Ureter (tissue), 1 donor: ENCODE data around the gene STK38. TPM values are rescaled to one million over a fixed set of nuclear protein-coding genes. Genes with fewer than 3 reads are reported as not detected.

Experiments
- DNase-seq: peaks from one replicate; pipeline ENCODE4 v3.0.0-alpha.2; 2020; ENCODE audit warnings: low spot score
- total RNA-seq: library from RNA; stranded (reverse); gene quantifications from one replicate; pipeline ENCODE4 v1.2.4, GENCODE V29; 2023
- donor health status: DM: yes; HTN: yes; CAD: no.

The STK38 gene
- total RNA-seq, 1 donor from 2014 or later: 47.5 TPM

DNA sequence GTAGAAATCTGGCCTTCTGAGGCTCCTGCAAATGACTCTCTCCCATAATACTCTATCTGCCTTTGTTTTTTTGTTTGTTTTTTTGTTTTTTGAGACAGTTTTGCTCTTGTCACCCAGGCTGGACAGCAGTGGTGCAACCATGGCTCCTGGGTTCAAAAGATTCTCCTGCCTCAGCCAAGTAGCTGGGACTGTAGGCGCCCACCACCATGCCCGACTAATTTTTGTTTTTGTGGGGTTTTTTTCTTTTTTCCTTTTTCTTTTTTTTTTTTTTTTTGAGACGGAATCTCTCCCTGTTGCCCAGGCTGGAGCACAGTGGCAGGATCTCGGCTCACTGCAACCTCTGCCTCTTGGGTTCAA is 16.6 kb upstream of the STK38 start:
- no peak for DNase-seq

DNA sequence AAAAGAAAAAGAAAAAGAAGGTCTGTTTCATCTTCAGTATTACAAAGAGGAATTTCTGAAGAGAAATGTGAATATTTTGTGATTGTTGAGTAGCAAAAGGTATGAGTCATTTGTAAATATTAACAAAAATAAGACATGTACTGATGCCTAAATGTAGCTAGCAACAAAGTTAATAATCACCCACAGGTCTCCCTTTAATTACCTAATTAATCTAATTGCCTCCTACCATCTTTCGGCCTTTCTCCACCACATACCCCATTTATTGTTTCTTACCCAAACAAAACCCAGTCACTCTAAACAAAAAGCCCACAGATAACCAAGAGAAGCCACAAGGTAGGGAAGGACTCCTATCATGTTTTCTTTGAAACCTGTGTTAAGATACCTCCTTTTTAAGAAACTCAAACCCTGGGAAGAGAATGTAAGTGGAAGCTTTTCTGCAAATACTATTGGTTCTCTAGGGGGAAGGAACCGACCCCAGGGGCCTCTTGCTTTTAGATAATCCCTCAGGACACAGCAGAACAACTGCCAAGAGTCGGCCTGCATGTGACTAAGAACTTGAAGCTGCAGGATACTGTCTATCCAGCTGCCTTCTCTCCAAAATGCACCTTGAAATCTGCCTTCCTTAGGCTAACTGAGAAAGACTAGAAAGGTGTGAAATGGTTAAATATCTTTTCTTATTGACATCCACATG is 16.1 kb upstream of the STK38 start:
- no peak for DNase-seq

DNA sequence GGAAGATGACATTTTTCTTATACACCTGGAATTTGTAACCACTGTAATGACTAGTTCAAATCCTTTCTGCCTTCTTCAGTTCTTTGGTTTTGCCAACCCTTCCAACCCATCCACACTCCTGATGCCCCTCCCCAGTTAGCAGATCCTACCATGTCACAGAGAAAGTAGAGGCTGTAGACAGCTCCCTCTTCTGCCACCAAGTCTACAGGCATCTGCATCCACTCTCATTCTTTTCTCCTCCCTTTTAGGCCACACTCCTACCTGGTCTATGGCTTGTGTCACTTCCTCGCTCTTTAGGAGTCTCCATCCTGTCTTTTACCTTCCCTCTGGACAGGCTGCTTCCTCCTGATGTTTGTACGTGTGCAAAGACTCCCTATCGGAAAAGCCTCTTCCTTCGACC is 13.5 kb upstream of the STK38 start:
- no peak for DNase-seq

DNA sequence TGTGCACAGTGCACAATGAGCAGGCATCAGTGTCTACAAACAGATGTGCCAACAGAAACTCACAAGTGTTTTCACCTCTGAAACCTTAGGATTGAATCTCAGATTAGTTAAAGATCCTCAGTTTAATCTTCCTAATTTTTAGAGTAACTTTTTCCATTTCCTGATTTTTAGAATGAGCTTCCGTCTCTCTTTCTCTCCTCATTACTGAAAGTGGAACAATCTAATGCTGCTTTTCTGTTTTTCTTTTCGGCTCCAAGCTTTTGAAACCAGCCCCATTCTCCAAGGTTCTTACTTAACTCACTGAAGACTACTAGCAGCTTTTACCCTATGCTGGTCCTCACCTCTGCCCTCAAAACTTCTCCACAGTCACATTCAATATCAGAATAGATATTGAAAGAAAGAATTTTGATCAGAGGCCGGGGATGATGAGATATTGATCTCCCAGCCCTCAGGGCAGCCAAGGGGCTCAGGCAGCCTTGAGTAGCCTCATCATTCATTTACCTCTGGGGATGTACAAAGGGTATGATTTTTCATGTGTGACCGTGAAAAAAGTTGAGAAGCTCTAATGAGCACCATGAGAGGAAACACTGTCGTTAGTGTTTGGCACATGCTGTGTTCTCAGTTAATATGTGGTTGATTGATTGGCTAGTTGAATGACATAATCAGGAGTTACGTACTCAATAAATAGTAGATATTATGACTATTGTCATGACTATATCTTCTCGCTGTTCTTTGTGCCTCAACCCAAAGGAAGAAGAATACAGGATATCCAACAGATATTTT is 11.9 kb upstream of the STK38 start:
- no peak for DNase-seq

DNA sequence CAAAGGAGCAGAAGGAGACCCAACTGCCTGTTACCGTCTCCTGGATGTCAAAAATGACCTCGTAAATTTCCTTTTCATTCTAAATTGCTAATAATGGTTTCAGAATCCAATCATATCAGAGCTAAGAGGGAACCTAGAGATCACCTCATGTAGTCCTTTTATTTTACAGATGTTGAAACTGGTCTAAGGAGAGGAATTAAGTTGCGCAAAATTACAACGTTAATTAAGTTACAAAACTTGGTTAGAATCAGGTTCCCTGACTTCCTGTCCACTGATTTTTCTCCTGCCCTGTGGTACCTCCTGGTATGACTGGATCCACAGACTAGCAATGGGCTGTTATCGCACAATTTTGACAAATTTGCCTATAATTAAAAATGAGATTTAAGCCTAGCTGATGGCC is 9.0 kb upstream of the STK38 start:
- no peak for DNase-seq

DNA sequence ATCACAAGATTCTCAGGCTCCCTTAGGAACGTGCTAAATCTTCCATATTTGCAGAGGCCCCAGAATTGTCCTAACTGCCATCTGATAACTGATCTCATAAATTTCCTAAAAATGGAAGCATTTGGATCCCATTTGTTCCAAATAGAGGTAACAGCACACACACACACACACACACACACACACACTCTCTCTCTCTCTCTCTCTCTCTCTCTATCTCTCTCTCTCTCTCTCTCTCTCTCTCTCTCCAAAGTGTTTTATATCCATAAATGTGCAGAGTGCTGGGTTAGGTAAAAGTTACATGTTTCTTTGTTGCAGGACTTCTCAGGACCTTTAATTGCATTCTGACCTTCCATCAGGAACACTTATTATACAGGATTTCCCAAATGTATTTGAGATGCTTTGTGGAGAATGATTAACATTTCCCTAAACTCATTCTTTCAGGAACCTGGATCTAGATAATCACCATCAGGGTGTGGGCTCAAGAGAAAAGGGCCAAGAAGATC is 8.5 kb upstream of the STK38 start:
- no peak for DNase-seq

DNA sequence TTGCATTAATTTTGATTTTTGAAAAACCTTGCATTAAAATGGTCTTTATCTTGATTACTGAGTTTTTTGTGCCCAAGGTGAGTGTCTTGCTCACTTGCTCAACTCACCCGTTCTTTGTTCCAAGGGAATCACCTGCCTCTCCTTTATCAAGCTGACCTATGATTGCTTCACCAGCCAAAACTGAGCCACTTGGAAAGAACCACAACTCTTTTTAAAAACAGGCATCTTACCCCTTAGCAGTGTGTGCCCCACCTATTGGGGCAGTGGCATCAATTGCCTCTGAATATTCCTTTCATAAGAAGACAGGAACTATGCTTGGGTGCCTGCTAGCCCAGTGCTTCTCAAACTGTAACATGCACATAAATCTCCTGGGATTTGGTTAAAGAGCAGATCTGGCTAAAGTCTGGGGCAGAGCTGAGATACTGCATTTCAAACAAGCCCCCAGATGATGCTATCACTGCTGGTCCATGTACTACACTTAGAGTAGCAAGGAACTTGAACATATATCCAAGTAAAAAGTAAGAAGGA is 3.3 kb upstream of the STK38 start:
- no peak for DNase-seq

DNA sequence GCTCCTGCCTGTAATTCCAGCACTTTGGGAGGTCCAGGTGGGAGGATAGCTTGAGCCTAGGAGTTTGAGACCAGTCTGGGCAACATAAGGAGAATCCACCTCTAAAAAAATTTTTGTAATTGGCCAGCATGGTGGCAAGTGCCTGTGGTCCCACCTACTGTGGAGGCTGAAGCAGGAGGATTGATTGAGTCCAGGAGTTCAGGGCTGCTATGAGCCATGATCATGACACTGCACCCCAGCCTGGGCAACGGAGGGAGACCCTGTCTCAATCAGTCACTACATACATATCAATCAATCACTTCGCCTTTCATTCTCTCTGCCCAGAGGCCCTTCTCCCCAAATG is 1.1 kb upstream of the STK38 start:
- DNase-seq: no peak

DNA sequence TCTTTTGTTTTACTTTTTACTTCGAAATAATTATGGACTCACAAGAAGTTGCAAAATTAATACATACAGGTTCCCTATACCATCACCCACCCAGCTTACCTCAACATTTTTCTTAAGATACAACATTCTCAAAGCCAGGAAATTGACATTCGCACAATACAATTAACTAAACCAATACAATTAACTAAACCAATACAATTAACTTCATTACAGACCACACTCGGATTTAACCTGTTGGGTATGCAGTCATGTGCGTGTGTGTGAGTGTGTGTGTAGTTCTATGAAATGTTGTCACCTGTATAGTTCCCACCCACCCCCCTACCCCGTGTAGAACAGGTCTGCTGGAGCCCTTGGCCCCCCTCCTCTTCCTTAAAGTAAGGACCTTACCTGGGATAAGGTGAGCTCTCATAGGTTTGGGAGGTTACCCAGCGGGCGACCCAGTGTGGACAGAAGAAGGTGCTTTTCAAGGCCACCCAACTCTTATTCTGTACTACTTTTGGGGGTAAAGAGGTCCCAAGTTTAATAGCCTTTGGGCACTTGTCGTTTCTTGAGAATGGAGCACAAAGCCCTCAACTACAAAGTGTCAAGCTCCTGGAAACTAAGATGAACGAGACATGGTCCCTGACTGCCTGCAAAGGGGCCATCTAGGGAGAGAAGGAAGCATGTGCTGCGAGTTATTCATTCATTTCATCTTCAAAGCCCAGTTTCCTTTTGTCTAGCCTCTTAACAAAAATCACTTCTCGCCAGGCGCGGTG is 544 bp upstream of the STK38 start:
- no peak for DNase-seq

DNA sequence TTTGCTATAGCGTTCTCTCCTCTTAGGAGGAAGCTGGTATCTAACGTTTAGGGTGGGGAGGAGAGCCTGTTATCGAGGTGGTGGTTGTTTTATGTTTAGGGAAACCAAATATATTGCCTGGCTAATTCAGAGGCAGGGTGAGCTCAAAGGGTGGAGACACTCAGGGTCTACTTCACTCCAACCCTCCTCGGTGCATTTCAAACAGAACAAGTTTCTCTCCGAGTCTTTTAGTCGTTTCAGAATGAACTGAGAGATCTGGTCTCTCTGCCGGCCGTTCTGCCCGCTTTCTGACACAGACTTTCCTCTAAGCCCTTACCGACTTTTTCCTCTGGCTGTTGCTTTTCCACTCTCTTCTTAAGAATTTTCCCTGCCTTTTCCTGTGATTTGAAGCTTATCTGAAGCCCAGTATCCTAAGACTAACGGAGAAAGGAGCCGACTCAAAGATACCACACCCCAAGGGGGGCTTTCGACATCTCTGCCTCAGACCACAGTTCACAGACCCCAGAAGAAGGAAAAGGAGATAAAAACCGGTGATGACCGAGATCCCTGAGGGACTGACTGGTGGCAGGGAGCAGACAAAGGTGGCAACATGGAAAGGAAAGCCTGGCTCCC is 865 bp downstream of the STK38 start:
- DNase-seq: no peak

DNA sequence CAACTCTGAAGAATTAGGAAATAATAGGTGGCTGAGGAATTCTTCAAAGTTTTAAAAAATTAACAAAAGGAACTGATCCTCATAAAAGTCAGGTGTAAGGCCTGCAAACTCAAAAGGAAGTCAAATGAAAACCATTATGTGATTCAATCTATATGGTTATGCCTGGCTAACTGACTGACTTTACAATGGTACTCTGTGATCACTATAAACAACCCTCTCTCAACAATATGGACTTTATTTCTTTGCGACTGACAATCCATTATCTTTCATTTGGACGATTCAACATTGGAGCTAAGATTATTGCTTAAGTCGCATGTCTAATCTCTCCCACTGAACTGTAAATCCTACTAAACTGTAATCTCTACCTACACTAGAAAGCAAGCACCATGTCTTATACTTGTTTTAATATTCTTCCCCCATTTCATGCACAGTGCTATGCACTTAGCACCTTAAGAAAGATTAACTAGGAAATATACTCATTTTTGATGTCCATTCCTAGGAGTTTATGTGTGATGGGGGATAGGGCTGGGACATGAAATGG is 1.4 kb downstream of the STK38 start:
- DNase-seq: no peak

DNA sequence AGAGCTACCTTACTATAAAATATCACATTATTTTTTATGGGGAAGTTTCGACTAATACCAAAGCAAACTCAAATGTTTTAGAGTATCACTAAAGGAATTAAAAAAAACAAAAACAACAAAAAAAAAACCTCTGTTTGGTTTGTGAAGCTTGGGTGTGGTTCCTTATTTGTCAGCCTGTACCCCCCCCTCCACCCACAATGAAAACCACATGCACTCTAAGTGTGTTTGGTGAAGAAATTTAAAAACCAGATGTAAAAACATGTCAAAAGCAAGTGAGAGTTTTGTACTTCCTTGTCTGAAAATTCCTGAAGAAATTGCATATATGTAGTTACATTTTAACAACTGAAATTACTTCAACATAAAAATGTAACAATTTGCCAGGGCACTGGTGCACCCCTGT is 3.1 kb downstream of the STK38 start:
- DNase-seq: no peak

DNA sequence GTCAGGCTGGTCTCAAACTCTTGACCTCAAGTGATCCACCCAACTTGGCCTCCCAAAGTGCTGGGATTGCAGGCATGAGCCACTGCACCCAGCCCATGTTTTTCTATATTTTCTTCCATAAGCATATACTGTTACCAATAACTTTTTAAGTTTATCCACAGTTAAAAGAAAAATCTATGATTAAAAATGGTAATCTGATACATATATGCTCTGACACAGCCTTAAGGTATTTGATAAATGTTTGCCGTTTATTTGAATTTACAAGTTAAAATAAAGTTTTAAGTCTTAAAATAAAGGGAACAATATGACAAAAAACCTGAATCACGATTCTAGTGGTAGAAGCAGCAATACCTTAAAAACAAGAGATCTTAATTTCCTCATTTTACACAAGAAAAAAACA is 5.2 kb downstream of the STK38 start:
- DNase-seq: no peak

DNA sequence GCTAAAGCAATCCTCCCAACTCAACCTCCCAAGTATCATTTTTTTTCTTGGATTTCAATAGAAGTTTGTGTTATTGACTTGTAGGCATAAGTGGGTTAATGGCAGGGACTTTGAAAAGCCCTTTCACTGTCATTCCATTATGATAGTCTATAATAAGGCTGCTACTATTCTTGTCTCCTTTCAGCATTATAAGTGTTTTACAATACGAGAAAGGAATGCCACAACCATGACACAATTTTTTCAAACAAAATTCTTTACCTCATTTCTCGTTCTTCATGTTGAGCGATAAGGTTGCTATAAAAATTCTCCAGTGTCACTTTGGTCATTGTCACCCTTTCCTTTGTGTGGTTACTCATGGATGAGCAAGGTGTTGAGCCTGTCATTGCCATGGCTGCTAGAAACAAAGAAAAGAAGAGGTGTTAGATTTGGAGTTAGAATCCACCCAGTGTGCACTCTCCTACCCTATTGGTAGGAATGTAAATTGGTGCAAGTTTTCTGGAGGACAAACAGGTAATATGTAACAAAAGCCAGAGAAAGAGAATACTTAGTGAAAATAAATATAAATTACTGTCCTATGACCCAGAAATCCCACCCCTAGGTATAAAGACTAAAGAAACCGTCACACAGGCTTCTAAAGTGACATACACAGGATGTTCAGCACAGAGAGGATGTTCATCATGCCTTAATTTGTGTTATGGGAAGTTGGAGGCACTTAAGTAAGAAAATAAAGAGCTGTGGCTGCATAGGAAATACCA is 7.3 kb downstream of the STK38 start:
- no peak for DNase-seq

DNA sequence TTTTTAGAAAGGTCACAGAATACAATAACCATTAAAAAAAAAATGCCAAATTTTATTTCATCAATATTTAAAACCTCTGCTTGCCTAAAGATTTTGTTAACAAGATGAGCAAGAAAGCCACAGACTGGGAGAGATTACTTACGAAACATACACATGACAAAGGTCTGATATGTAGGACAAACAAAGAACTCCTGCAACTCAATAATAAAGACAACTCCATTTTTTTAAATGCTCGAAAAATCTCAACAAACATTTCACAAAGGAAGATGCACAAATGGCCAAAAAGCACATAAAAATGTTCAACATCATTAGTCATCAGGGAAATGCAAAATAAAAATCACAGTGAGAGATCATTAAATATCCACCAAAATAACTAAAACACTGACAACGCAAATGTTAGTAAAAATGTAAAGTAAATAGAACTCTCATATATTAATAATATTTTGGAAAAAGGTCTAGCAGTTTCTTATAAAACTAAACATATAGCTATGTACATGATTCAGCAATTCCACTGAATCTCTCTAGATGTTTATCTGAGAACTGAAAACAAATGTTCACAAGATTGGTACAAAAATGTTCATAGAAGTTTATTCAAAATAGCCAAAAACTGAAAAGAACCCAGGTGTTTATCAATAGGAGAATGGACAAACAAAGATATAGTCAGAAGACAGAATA is 10.3 kb downstream of the STK38 start:
- no peak for DNase-seq

DNA sequence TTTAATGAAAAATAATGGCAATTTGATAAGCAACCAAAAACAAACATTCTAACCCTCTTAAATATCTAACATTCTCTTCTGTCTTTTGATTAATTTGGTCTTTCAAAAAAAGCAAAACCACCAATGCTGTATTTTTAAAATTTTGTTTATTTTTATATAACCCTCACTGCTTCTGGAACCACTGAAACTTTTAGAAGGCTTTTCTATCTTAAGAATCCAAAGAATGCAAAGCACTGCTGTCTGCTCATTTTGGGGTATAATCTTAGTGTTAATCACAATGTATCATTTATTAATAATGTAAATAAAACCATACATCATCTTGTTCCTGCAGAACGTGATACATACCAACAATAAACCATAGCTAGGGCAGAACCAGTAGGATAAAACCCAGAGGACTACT is 14.0 kb downstream of the STK38 start:
- no peak for DNase-seq

DNA sequence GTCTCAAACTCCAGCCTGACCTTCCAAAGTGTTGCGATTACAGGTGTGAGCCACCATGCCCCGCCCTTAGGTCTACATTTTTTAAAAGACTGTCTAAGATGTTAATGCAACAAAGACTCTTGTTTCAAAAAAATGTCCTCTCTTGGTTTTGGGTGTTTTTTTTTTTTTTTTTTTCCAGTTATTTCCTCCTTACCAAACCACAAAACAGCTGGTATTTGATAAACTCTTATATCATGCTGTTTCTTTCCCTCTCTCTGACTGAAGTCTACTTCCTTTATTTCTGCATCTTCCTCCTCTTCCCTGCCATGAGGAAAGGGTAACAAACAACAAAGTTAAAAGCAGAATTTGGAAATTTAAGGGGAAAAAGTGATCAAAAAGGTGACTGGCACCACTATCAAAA is 21.2 kb downstream of the STK38 start:
- DNase-seq: no peak

DNA sequence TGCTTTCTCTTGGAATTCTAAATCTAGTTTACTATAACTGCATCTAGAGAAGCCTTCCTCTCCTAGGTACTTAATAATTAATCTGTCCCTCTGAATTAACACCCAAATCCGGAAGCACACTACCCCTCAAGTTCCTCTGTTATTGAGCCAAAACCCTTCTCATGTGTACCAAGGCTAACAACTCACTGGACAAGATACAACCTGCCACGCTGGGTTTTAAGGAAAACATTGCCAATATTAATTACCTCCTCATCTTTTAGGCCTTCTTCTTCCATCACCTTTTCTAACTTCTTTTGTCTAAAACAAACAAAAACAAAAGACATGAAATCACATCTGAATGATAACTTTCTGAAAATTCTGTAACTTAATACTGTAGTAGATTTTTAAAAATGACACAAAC is 21.9 kb downstream of the STK38 start:
- DNase-seq: no peak

DNA sequence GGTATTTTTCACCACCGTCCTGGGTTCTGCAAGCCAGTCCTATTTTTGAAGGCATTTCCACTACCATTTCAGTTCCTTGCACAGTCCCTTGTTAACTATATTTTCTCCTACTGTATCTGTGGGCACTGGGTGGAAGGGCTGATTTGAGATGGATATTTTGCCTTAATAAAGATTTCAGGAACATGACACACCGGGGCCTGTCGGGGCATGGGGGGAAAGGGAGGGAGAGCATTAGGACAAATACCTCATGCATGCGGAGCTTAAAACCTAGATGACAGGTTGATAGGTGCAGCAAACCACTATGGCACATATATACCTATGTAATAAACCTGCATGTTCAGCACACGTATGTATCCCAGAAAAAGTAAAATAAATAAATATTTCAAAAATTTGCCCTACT is 22.4 kb downstream of the STK38 start:
- no peak for DNase-seq

DNA sequence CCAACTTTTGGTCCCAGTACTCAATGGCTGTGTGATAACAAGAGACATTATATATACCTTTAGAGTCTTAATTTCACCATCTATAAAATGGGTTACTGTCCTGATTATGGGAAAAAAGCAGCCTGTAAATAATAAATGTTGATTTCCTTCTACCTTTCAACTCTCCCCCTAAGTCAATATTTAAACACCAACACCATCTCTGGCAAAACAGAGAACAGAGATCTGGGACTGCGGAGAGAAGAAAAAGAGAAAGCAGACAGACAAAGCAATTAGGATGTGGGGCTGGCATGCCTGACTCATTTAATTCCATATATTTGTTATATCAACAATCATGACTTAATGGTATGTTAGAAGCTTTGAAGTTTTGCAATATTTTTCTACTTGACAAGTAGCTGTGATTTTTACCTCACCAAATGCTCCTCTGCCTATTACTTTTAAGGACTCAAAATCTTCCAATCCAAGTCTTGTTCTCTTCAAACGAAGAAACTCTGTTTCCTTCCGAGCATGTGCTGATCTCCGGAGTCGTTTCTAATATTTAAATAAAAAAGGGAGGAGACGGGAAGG is 23.3 kb downstream of the STK38 start:
- DNase-seq: no peak
